GM18858 (cell line): Measurements from ENCODE around the gene ETV5.

Source experiments
- ATAC-seq: cut with Tn5 transposase; IDR thresholded peaks from one replicate; pipeline ENCODE4 v1.9.1; 2021; ENCODE audit not compliant: unreplicated experiment

ETV5 gene

GRCh38 chr3:186124592-186124991 lies 15.7 kb upstream of the ETV5 start:
- ATAC-seq: no peak

- no peak for ATAC-seq
Measured at GRCh38 chr3:186123012-186123411, 14.1 kb upstream of the ETV5 start.

- ATAC-seq: no peak
Measured at GRCh38 chr3:186121968-186122367, 13.1 kb upstream of the ETV5 start.

GRCh38 chr3:186121278-186121677 lies 12.4 kb upstream of the ETV5 start:
- ATAC-seq: no peak

- no peak for ATAC-seq
Measured at GRCh38 chr3:186119499-186119898, 10.6 kb upstream of the ETV5 start.

- ATAC-seq: no peak
Measured at GRCh38 chr3:186118692-186119091, 9.8 kb upstream of the ETV5 start.

- ATAC-seq: no peak
Measured at GRCh38 chr3:186117521-186118134, 8.7 kb upstream of the ETV5 start.

GRCh38 chr3:186115239-186115996 lies 6.5 kb upstream of the ETV5 start:
- no peak for ATAC-seq

- no peak for ATAC-seq
Measured at GRCh38 chr3:186110975-186111974, 2.4 kb upstream of the ETV5 start.

GRCh38 chr3:186109897-186110803 lies 1.3 kb upstream of the ETV5 start:
- no peak for ATAC-seq

- no peak for ATAC-seq
Measured at GRCh38 chr3:186108106-186108940, 566 bp downstream of the ETV5 start.

GRCh38 chr3:186107215-186108105 lies 1.4 kb downstream of the ETV5 start:
- no peak for ATAC-seq

- ATAC-seq: no peak
Measured at GRCh38 chr3:186105543-186105942, 3.3 kb downstream of the ETV5 start.

- ATAC-seq: no peak
Measured at GRCh38 chr3:186102687-186103086, 6.2 kb downstream of the ETV5 start.

GRCh38 chr3:186100398-186100797 lies 8.5 kb downstream of the ETV5 start:
- no peak for ATAC-seq

GRCh38 chr3:186099178-186099577 lies 9.7 kb downstream of the ETV5 start:
- no peak for ATAC-seq

- no peak for ATAC-seq
Measured at GRCh38 chr3:186098740-186099139, 10.1 kb downstream of the ETV5 start.

- ATAC-seq: no peak
Measured at GRCh38 chr3:186097663-186098451, 11.0 kb downstream of the ETV5 start.
